Left lung (tissue), 10 donors: ENCODE measurements around the gene APBA2. TPM values are rescaled to one million over a fixed set of nuclear protein-coding genes. Genes with fewer than 3 reads are reported as not detected.

Experiments used
- ATAC-seq: fragments of 200-7000 bp; cut with Tn5 transposase; one replicate; pipeline ENCODE4 v1.9.1; 2020; ENCODE audit warnings: moderate library complexity
- DNase-seq, 4 donors: peaks; one replicate each; pipeline ENCODE4 v3.0.0-alpha.2; 2013 to 2020
- H3K27ac ChIP-seq, 2 donors: fragments of 200-600 bp; sonication (generic) in 1 of 2; one replicate each; pipeline versions ENCODE4 v1.5.0 to v1.8.0; 2020 to 2021
- H3K27me3 ChIP-seq, 2 donors: fragments of 200-600 bp; sonication (generic) in 1 of 2; one replicate each; pipeline versions ENCODE4 v1.5.0 to v1.8.0; 2020 to 2021
- H3K36me3 ChIP-seq, 2 donors: fragments of 200-600 bp; sonication (generic) in 1 of 2; one replicate each; pipeline versions ENCODE4 v1.5.0 to v1.8.0; 2020 to 2021
- H3K4me1 ChIP-seq, 2 donors: fragments of 200-600 bp; one replicate each; pipeline ENCODE4 v1.8.0; 2021
- H3K4me3 ChIP-seq, 2 donors: fragments of 200-600 bp; sonication (generic) in 1 of 2; one replicate each; pipeline versions ENCODE4 v1.5.0 to v1.8.0; 2020 to 2021; ENCODE audit warnings: mild to moderate bottlenecking in 1 of 2
- H3K9me3 ChIP-seq, 2 donors: fragments of 200-600 bp; sonication (generic) in 1 of 2; one replicate each; pipeline versions ENCODE4 v1.5.0 to v1.8.0; 2020 to 2021
- intact Hi-C, 2 donors: fragments of 100-400 bp; cut with DNase I; formaldehyde crosslinking; loops; one replicate each; pipeline versions ENCODE4 v1.11.2 to v1.14.2; 2022
- polyA plus RNA-seq, 6 donors: library from polyadenylated mRNA; unstranded; fragments of 120-200 nt; gene quantifications; one replicate each; pipeline ENCODE4 v1.2.1, GENCODE V29; 2013; ENCODE audit not compliant: insufficient read length in 6 of 6
- total RNA-seq, 2 donors: library from RNA; stranded (reverse); fragmentation: NEBNext Ultra II Directional; extraction: Animal tissue kit (Norgen Biotek cat#: 25700); gene quantifications; one replicate each; pipeline ENCODE4 v1.2.1, GENCODE V29; 2021
- TF ChIP-seq, protein P1 (sequence below), 2 donors: fragments of 200-600 bp; sonication (generic) in 1 of 2; IDR thresholded peaks; one replicate each; pipeline versions ENCODE4 v1.5.0 to v1.8.0; 2021; ENCODE audit warnings: antibody characterized with exemption in 2 of 2
- donor health status: DM: no; HTN: yes; CAD: no.
- donor health status: DM: no; HTN: no; CAD: no.

APBA2 gene
- total and polyA plus RNA-seq, 8 donors, result 3.9 to 18.4 (median 11.1) TPM

- Histone ChIP-seq H3K9me3 (no peaks in the 10 kb centered on the region), H3K4me3 (no peak overlapping the region), H3K4me1 (no peaks in the 10 kb centered on the region), H3K36me3 (no peaks in the 10 kb centered on the region), H3K27ac (no peak overlapping the region), H3K27me3 (no peaks in the 10 kb centered on the region)
- ATAC-seq, result no peak
- TF ChIP-seq, protein P1, sequence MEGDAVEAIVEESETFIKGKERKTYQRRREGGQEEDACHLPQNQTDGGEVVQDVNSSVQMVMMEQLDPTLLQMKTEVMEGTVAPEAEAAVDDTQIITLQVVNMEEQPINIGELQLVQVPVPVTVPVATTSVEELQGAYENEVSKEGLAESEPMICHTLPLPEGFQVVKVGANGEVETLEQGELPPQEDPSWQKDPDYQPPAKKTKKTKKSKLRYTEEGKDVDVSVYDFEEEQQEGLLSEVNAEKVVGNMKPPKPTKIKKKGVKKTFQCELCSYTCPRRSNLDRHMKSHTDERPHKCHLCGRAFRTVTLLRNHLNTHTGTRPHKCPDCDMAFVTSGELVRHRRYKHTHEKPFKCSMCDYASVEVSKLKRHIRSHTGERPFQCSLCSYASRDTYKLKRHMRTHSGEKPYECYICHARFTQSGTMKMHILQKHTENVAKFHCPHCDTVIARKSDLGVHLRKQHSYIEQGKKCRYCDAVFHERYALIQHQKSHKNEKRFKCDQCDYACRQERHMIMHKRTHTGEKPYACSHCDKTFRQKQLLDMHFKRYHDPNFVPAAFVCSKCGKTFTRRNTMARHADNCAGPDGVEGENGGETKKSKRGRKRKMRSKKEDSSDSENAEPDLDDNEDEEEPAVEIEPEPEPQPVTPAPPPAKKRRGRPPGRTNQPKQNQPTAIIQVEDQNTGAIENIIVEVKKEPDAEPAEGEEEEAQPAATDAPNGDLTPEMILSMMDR (IDR thresholded peaks at IDR 0.05), result no peak
- DNase-seq, result no peak
- intact Hi-C loops, result no loop called here
These were observed 50.7 kb downstream of the APBA2 start for GRCh38 chr15:28936481-28936881.

DNA sequence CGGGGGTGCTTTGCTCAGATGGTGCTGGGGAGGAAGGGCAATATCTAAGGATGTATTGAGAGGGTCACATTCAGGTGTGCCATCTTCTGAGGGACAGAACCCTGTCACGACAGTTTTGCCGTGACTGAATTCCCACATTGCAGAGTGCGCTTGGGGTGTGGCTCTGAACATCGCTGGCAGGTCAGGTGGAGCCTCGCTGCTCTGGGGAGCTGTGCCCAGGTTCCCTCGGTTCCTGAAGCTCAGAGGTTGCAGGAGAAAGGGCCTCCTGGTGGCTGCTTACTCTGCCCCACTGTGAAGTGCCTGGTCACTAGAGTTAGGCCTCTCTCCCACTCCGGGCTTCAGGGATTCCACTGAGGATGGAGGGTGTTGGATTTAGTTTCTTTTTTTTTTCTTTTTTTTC lies 51.5 kb downstream of the APBA2 start:
- intact Hi-C loops, result no loop called here
- ATAC-seq, result no peak
- Histone ChIP-seq H3K4me3 (no peak overlapping the region), H3K4me1 (no peaks in the 10 kb centered on the region), H3K27ac (no peak overlapping the region), H3K36me3 (no peaks in the 10 kb centered on the region), H3K9me3 (no peaks in the 10 kb centered on the region), H3K27me3 (no peaks in the 10 kb centered on the region)
- TF ChIP-seq, protein P1 (IDR thresholded peaks at IDR 0.05), result no peak
- no peak for DNase-seq

GRCh38 chr15:28942046-28942445 lies 56.3 kb downstream of the APBA2 start:
- intact Hi-C loops, result no loop called here
- no peak overlapping the region for H3K4me3 ChIP-seq
- no peaks in the 10 kb centered on the region for H3K36me3 ChIP-seq
- H3K4me1 ChIP-seq, result no peaks in the 10 kb centered on the region
- ATAC-seq (no peak), DNase-seq (peak in 1 of 4 donors; percentile 50)
- no peak overlapping the region for H3K27ac ChIP-seq
- H3K27me3 ChIP-seq, result no peaks in the 10 kb centered on the region
- TF ChIP-seq, protein P1 (IDR thresholded peaks at IDR 0.05), result no peak
- no peaks in the 10 kb centered on the region for H3K9me3 ChIP-seq

GRCh38 chr15:28942571-28942970 lies 56.8 kb downstream of the APBA2 start:
- Histone ChIP-seq H3K27ac (no peak overlapping the region), H3K27me3 (no peaks in the 10 kb centered on the region), H3K4me1 (no peaks in the 10 kb centered on the region), H3K9me3 (no peaks in the 10 kb centered on the region), H3K36me3 (no peaks in the 10 kb centered on the region), H3K4me3 (no peak overlapping the region)
- no peak for DNase-seq
- intact Hi-C loops, result no loop called here
- TF ChIP-seq, protein P1 (IDR thresholded peaks at IDR 0.05), result no peak
- no peak for ATAC-seq

DNA sequence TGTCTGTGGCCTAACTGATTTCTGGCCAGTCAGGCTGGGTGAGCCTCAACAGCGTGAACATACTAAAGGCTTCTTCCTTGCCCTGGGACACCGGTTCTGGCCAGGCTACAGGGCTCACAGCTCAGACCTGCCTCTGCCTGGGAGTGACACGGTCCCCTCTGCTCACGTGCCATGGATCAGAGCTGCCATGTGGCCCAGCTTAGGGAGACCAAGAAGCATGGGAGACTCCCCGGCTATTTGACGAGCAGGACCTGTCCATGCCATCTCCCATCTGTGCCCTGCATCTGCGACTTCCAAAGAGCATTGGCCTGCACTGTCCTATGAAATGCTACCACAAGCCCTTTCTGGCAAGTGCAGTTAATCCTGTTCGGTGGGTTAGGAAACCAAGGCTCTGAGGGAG lies 57.4 kb downstream of the APBA2 start:
- no peaks in the 10 kb centered on the region for H3K9me3 ChIP-seq
- H3K27me3 ChIP-seq, result no peaks in the 10 kb centered on the region
- ATAC-seq (no peak), DNase-seq (no peak)
- TF ChIP-seq, protein P1 (IDR thresholded peaks at IDR 0.05), result no peak
- intact Hi-C loops, result no loop called here
- no peak overlapping the region for H3K27ac ChIP-seq
- no peaks in the 10 kb centered on the region for H3K4me1 ChIP-seq
- H3K36me3 ChIP-seq, result no peaks in the 10 kb centered on the region
- no peak overlapping the region for H3K4me3 ChIP-seq
